H1 (cell line): Measurements from ENCODE around the gene OPN1SW. TPM values are rescaled to one million over a fixed set of nuclear protein-coding genes. Genes with fewer than 3 reads are reported as not detected.

Experiments used
- RNF2 ChIP-seq: fragments of 200-900, 300-1000 bp; sonication (generic); IDR thresholded peaks from 2 replicates; pipeline ENCODE4 v1.7.1; 2016; ENCODE audit warnings: borderline replicate concordance, low read depth, mild to moderate bottlenecking, antibody characterized with exemption, low read length; ENCODE audit not compliant: poor library complexity, severe bottlenecking; ENCODE audit errors: missing control alignments
- polyA plus RNA-seq, 7 experiments: library from polyadenylated mRNA; depleted of rRNA in 3 of 7; stranded (reverse) in 5 of 7; unstranded in 2 of 7; fragments of >200 nt in 5 of 7; fragments of 200-250 nt in 2 of 7; gene quantifications; 1 replicate in 5 of 7; 2 replicates in 1 of 7; 4 replicates in 1 of 7; pipeline versions ENCODE4 v1.2.1 to v1.2.3, GENCODE V29; 2011 to 2013; ENCODE audit warnings: missing spikeins in 2 of 7, mixed read lengths in 2 of 7
- total RNA-seq: library from RNA; stranded (reverse); fragmentation: NEBNext Ultra II Directional; extraction: Animal tissue kit (Norgen Biotek cat#: 25700); gene quantifications from 2 replicates; pipeline ENCODE4 v1.2.1, GENCODE V29; 2021

The OPN1SW gene
- total and polyA plus RNA-seq, 2 of the 8 experiments (the other 6 are each of a cell fraction or from before 2014, with no cell fraction given), result not detected

DNA sequence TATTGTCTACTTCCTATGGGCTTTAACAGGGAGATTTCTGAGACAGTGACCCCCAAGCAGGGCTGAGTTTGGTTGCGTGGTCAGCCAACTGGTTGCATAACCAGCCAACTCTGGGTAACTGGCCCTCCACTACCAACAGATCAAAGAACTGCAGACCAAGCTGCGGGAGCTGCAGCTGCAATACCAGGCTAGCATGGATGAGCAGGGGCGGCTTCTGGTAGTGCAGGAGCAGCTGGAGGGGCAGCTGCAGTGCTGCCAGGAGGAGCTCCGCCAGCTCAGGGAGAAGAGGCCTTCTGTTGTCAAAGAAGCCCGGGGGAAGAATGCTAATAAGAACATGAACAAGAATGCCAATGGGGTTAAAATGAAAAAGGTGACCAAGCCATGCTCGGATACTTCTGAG is 38.9 kb upstream of the OPN1SW start (continued):
- TF ChIP-seq RNF2, result no peak
